SK-N-SH (cell line): ENCODE data around the gene KCNAB1. TPM values are rescaled to one million over a fixed set of nuclear protein-coding genes. Genes with fewer than 3 reads are reported as not detected.

Experiments
- CTCF ChIA-PET: fragments of 300-600, 350-600 bp; formaldehyde crosslinking; extraction: SDS; loops from one replicate; lab custom pipeline; 2021; lab: Yijun Ruan, JAX
- POLR2A ChIA-PET: fragments of 350-600 bp; sonication (Branson Sonifier 250); formaldehyde crosslinking; extraction: SDS; loops from one replicate; lab custom pipeline; 2020; ENCODE audit warnings: antibody characterized with exemption, inconsistent platforms; lab: Yijun Ruan, JAX
- DNase-seq: peaks from one replicate; pipeline ENCODE4 v3.0.0; 2012
- H2AFZ ChIP-seq: fragments of 200-600 bp; sonication (generic); 2 replicates; pipeline ENCODE4 v1.8.1; 2016; ENCODE audit warnings: antibody characterized with exemption, mild to moderate bottlenecking, low read depth
- H3F3A ChIP-seq: fragments of 200-600 bp; sonication (generic); replicated peaks from 2 replicates; pipeline ENCODE3; 2016; ENCODE audit warnings: antibody characterized with exemption, mild to moderate bottlenecking; ENCODE audit not compliant: insufficient read depth
- H3K27ac ChIP-seq, 2 experiments: fragments of 200-500 bp in 1 of 2; fragments of 200-600 bp in 1 of 2; sonication (Bioruptor generic) in 1 of 2; sonication (generic), shearing (Covaris generic) in 1 of 2; 2 replicates each; pipeline versions ENCODE4 v1.5.1 to v1.6.1; 2014 to 2016; ENCODE audit warnings: low read depth in 2 of 2, inconsistent platforms in 1 of 2, low read length in 1 of 2, mild to moderate bottlenecking in 1 of 2, mixed read lengths in 1 of 2
- H3K27me3 ChIP-seq: fragments of 200-600 bp; sonication (generic), shearing (Covaris generic); 2 replicates; pipeline ENCODE4 v1.6.1; 2016; ENCODE audit warnings: mixed run types; ENCODE audit not compliant: insufficient read depth
- H3K36me3 ChIP-seq, 2 experiments: fragments of 200-500 bp in 1 of 2; fragments of 200-600 bp in 1 of 2; sonication (Bioruptor generic) in 1 of 2; sonication (generic) in 1 of 2; replicated peaks in 1 of 2; 2 replicates each; pipeline versions ENCODE3 to v1.5.1; 2014 to 2016; ENCODE audit warnings: low read length in 1 of 2, mild to moderate bottlenecking in 1 of 2; ENCODE audit not compliant: insufficient read depth in 2 of 2, control insufficient read depth in 1 of 2
- H3K4me1 ChIP-seq, 2 experiments: fragments of 200-500 bp in 1 of 2; fragments of 200-600 bp in 1 of 2; sonication (Bioruptor generic) in 1 of 2; sonication (generic), shearing (Covaris generic) in 1 of 2; 2 replicates each; pipeline versions ENCODE4 v1.5.1 to v1.6.1; 2014 to 2016; ENCODE audit warnings: low read depth in 1 of 2, low read length in 1 of 2, mixed run types in 1 of 2; ENCODE audit not compliant: insufficient read depth in 2 of 2, control insufficient read depth in 1 of 2
- H3K4me2 ChIP-seq: fragments of 200-600 bp; sonication (generic), shearing (Covaris generic); 2 replicates; pipeline ENCODE4 v1.6.1; 2017; ENCODE audit warnings: mixed run types
- H3K4me3 ChIP-seq, 2 experiments: fragments of 200-500 bp in 1 of 2; fragments of 200-600 bp in 1 of 2; sonication (Bioruptor generic) in 1 of 2; sonication (generic), shearing (Covaris generic) in 1 of 2; 2 replicates each; pipeline versions ENCODE4 v1.5.1 to v1.8.1; 2014 to 2016; ENCODE audit warnings: low read depth in 2 of 2, inconsistent platforms in 1 of 2, low read length in 1 of 2, mild to moderate bottlenecking in 1 of 2, mixed read lengths in 1 of 2, moderate library complexity in 1 of 2
- H3K79me2 ChIP-seq: fragments of 200-600 bp; sonication (generic); 2 replicates; pipeline ENCODE4 v1.8.1; 2017; ENCODE audit warnings: mild to moderate bottlenecking; ENCODE audit not compliant: insufficient read depth
- H3K9ac ChIP-seq: fragments of 200-600 bp; sonication (generic); 2 replicates; pipeline ENCODE4 v1.6.1; 2017; ENCODE audit warnings: mixed run types
- H3K9me2 ChIP-seq: fragments of 200-600 bp; sonication (generic); 2 replicates; pipeline ENCODE4 v1.6.1; 2017; ENCODE audit warnings: mixed run types
- H3K9me3 ChIP-seq: fragments of 200-600 bp; sonication (generic); 2 replicates; pipeline ENCODE4 v1.6.1; 2017; ENCODE audit warnings: mixed run types, mild to moderate bottlenecking, moderate library complexity
- H4K20me1 ChIP-seq: fragments of 200-600 bp; sonication (generic); 2 replicates; pipeline ENCODE4 v1.6.1; 2017; ENCODE audit warnings: mild to moderate bottlenecking, mixed run types; ENCODE audit not compliant: insufficient read depth
- ELF1 ChIP-seq: IDR thresholded peaks from 2 replicates; pipeline ENCODE4 v1.4.0; 2012
- EP300 ChIP-seq, 2 experiments: IDR thresholded peaks; 2 replicates each; pipeline versions ENCODE4 v1.4.0 to v1.6.1; 2012; ENCODE audit warnings: borderline replicate concordance in 1 of 2, low read depth in 1 of 2, low read length in 1 of 2
- GATA2 ChIP-seq: sonication (generic); formaldehyde crosslinking; IDR thresholded peaks from 2 replicates; pipeline ENCODE4 v1.5.0; 2020; ENCODE audit warnings: mild to moderate bottlenecking, missing genetic modification reagents
- MEF2A ChIP-seq: IDR thresholded peaks from 2 replicates; pipeline ENCODE4 v1.4.0; 2012; ENCODE audit warnings: low read depth, borderline replicate concordance
- NRF1 ChIP-seq: IDR thresholded peaks from 2 replicates; pipeline ENCODE4 v1.6.1; 2012; ENCODE audit warnings: low read depth, mild to moderate bottlenecking, low read length
- RAD21 ChIP-seq: IDR thresholded peaks from 2 replicates; pipeline ENCODE4 v1.6.1; 2012; ENCODE audit warnings: mild to moderate bottlenecking, low read length
- RXRA ChIP-seq: IDR thresholded peaks from 2 replicates; pipeline ENCODE4 v1.4.0; 2012; ENCODE audit warnings: low read depth, mild to moderate bottlenecking, borderline replicate concordance
- SMC3 ChIP-seq: IDR thresholded peaks from 2 replicates; pipeline ENCODE4 v1.6.1; 2012; ENCODE audit warnings: low read depth, low read length, improper control_type of control experiment
- TAF1 ChIP-seq: IDR thresholded peaks from 2 replicates; pipeline ENCODE4 v1.6.1; 2012; ENCODE audit warnings: low read depth, mild to moderate bottlenecking, low read length, moderate library complexity, borderline replicate concordance
- YY1 ChIP-seq: IDR thresholded peaks from 2 replicates; pipeline ENCODE4 v1.4.0; 2012; ENCODE audit warnings: low read depth, mild to moderate bottlenecking
- WGBS: methylation state at CpG from one replicate; pipeline ENCODE4 v1.1.6; 2017; ENCODE audit warnings: low lambda C conversion rate; 5-methylcytosine and 5-hydroxymethylcytosine counted together
- polyA plus RNA-seq, 3 experiments: library from polyadenylated mRNA; depleted of rRNA; stranded (reverse); fragments of >200 nt; gene quantifications; 2 replicates each; pipeline ENCODE4 v1.2.3, GENCODE V29; 2012
- TF ChIP-seq, protein P1 (sequence below): IDR thresholded peaks from 2 replicates; pipeline ENCODE4; 2012
- TF ChIP-seq, protein P2 (sequence below): fragments of 200-600 bp; sonication (generic); IDR thresholded peaks from 2 replicates; pipeline ENCODE4 v1.6.1; 2017; ENCODE audit warnings: antibody characterized with exemption, mild to moderate bottlenecking, moderate library complexity
- TF ChIP-seq, protein P3 (sequence below): IDR thresholded peaks from 2 replicates; pipeline ENCODE4 v1.4.0; 2012; ENCODE audit warnings: low read depth, borderline replicate concordance

Gene KCNAB1
- polyA plus RNA-seq, 1 of the 3 experiments (the other 2 are of a cell fraction) = 82.1 TPM

DNA sequence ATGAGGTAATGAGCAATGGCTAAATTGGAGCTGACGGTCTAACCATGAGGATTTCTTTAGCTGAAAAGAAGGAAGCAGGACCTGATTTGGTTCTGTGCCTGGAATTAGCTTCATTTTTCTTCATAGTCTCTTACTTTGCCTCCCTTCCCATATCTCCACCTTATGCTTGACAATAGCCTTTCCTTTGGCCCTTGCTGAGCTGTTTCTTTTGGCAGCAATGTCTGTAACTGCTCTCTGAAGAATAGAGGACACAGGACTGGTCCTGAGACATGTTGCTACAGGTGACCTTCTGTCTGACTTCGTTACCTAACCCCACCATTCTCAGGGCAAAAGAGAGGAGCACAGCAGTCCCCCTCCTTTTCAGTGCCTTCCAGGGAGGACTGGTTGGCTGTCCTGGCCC lies 312.2 kb downstream of the KCNAB1 start:
- no peak overlapping the region for H3K9ac ChIP-seq

DNA sequence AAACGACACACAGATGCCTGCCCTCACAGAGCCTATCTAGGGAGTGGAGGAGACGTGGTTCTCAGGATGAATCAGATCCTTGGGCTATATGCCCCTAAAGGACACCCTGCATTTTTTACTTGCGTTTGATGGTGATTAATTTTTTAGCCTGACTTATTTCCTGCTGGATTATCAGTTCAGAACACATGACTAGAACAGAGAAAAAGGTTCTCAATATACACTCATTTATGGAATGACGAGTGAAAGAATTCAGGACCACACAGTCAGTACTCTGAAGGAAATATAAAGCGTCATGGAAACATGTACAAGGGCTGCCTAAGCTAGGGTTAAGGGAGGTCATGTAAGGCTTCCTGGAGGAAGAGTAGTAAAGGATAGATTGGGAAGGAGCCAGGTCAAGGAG lies 312.8 kb downstream of the KCNAB1 start:
- H3K27me3 ChIP-seq = no peaks in the 10 kb centered on the region
- no peak overlapping the region for H3K4me2 ChIP-seq
- H3K9ac ChIP-seq = no peak overlapping the region
- H3K9me3 ChIP-seq = no peaks in the 10 kb centered on the region
- TF ChIP-seq RAD21 = no peak
- TF ChIP-seq, protein P1, sequence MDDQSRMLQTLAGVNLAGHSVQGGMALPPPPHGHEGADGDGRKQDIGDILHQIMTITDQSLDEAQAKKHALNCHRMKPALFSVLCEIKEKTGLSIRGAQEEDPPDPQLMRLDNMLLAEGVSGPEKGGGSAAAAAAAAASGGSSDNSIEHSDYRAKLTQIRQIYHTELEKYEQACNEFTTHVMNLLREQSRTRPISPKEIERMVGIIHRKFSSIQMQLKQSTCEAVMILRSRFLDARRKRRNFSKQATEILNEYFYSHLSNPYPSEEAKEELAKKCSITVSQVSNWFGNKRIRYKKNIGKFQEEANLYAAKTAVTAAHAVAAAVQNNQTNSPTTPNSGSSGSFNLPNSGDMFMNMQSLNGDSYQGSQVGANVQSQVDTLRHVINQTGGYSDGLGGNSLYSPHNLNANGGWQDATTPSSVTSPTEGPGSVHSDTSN = no peak
- TF ChIP-seq, protein P2, sequence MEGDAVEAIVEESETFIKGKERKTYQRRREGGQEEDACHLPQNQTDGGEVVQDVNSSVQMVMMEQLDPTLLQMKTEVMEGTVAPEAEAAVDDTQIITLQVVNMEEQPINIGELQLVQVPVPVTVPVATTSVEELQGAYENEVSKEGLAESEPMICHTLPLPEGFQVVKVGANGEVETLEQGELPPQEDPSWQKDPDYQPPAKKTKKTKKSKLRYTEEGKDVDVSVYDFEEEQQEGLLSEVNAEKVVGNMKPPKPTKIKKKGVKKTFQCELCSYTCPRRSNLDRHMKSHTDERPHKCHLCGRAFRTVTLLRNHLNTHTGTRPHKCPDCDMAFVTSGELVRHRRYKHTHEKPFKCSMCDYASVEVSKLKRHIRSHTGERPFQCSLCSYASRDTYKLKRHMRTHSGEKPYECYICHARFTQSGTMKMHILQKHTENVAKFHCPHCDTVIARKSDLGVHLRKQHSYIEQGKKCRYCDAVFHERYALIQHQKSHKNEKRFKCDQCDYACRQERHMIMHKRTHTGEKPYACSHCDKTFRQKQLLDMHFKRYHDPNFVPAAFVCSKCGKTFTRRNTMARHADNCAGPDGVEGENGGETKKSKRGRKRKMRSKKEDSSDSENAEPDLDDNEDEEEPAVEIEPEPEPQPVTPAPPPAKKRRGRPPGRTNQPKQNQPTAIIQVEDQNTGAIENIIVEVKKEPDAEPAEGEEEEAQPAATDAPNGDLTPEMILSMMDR = no peak
- ChIA-PET POLR2A (no interaction called here), CTCF (interaction anchor here (1.2 kb wide), 1 partner anchor 281 kb away, joined by 5 read pairs; no protein-coding TSS in a partner anchor)
- H2AFZ ChIP-seq = no peak overlapping the region
- peaks cover 10 to 30% of the 10 kb centered on the region in 2 experiments for H3K36me3 ChIP-seq
- DNase-seq = no peak
- H4K20me1 ChIP-seq = no peaks in the 10 kb centered on the region; the same call in 1 of the 2 replicates
- peaks cover 8 to 24% of the 10 kb centered on the region in 2 experiments; a peak in 3 of 4 replicates for H3K4me1 ChIP-seq
- H3K27ac ChIP-seq = peak overlapping the region; percentile 5 to 17; a peak in 3 of 4 replicates
- peaks cover 51% of the 10 kb centered on the region for H3K79me2 ChIP-seq
- no peak overlapping the region for H3K4me3 ChIP-seq
- WGBS = 58% methylated on average over 5 of the region's 5 CpGs
- H3K9me2 ChIP-seq = no peaks in the 10 kb centered on the region
- peaks cover 11% of the 10 kb centered on the region for H3F3A ChIP-seq

More for the DNA sequence above, 312.2 kb downstream of the KCNAB1 start:
- H3K27ac ChIP-seq = peak overlapping the region in 1 of 2 experiments; percentile 17; a peak in 1 of 4 replicates
- no peaks in the 10 kb centered on the region for H3K9me2 ChIP-seq
- TF ChIP-seq SMC3 = no peak
- no peak for TF ChIP-seq TAF1
- TF ChIP-seq NRF1 = no peak
- no peak for TF ChIP-seq YY1
- TF ChIP-seq RXRA = no peak
- TF ChIP-seq EP300 (IDR thresholded peaks at IDR 0.05; ENCODE audit: borderline replicate concordance in 1 of 2, low read depth in 1 of 2, low read length in 1 of 2) = no peak
- TF ChIP-seq MEF2A = no peak
- no peak for TF ChIP-seq GATA2
- TF ChIP-seq, protein P3, sequence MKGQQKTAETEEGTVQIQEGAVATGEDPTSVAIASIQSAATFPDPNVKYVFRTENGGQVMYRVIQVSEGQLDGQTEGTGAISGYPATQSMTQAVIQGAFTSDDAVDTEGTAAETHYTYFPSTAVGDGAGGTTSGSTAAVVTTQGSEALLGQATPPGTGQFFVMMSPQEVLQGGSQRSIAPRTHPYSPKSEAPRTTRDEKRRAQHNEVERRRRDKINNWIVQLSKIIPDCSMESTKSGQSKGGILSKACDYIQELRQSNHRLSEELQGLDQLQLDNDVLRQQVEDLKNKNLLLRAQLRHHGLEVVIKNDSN = no peak
- no peak for TF ChIP-seq ELF1
- H3K79me2 ChIP-seq = peaks cover 51% of the 10 kb centered on the region
- no peak overlapping the region for H3K4me3 ChIP-seq
- peaks cover 8 to 24% of the 10 kb centered on the region in 2 experiments; a peak in 3 of 4 replicates for H3K4me1 ChIP-seq
- H3K27me3 ChIP-seq = no peaks in the 10 kb centered on the region
- H3K4me2 ChIP-seq = no peak overlapping the region
- H2AFZ ChIP-seq = no peak overlapping the region
- H3K36me3 ChIP-seq = peaks cover 10 to 30% of the 10 kb centered on the region in 2 experiments
- no peaks in the 10 kb centered on the region; the same call in 1 of the 2 replicates for H4K20me1 ChIP-seq
- no peak for DNase-seq
- 87% methylated on average over 2 of the region's 2 CpGs for WGBS
- H3K9me3 ChIP-seq = no peaks in the 10 kb centered on the region
- peaks cover 11% of the 10 kb centered on the region for H3F3A ChIP-seq
- POLR2A ChIA-PET = no interaction called here
- CTCF ChIA-PET = interaction anchor here (0.9 to 1.3 kb wide), 2 partner anchors 12 to 281 kb away, joined by 3 to 6 read pairs; no protein-coding TSS in a partner anchor
